Prostate gland (tissue), 2 donors: Measurements from ENCODE around the gene CTBP2. TPM values are rescaled to one million over a fixed set of nuclear protein-coding genes. Genes with fewer than 3 reads are reported as not detected.

Experiments
- DNase-seq: peaks from one replicate; pipeline ENCODE4 v3.0.0-alpha.2; 2019; ENCODE audit warnings: low spot score
- H3K27ac ChIP-seq, 2 donors: fragments of 200-600 bp; sonication (generic); 2 replicates each; pipeline ENCODE4 v1.5.1; 2017 to 2019
- H3K27me3 ChIP-seq: fragments of 200-600 bp; sonication (generic); replicated peaks from 2 replicates; pipeline ENCODE4 v1.5.1; 2019; ENCODE audit not compliant: insufficient read depth
- H3K36me3 ChIP-seq, 2 donors: fragments of 200-600 bp; sonication (generic); 1 replicate in 1 of 2; 2 replicates in 1 of 2; pipeline versions ENCODE4 v1.5.1 to v1.8.1; 2017 to 2019
- H3K4me1 ChIP-seq: fragments of 200-600 bp; sonication (generic); replicated peaks from 2 replicates; pipeline ENCODE4 v1.5.1; 2019
- H3K4me3 ChIP-seq, 2 donors: fragments of 200-600 bp; sonication (generic); 2 replicates each; pipeline ENCODE4 v1.5.1; 2017 to 2019
- H3K9me3 ChIP-seq: fragments of 200-600 bp; sonication (generic); 2 replicates; pipeline ENCODE4 v1.5.1; 2017
- CTCF ChIP-seq, 4 experiments: fragments of 200-600 bp in 2 of 4; fragments of 450-650 bp in 2 of 4; sonication (generic) in 2 of 4; IDR thresholded peaks; 1 replicate in 3 of 4; 2 replicates in 1 of 4; pipeline ENCODE4 v1.5.1; 2016 to 2019; ENCODE audit warnings: antibody characterized with exemption in 4 of 4, mild to moderate bottlenecking in 2 of 4, moderate library complexity in 2 of 4
- POLR2A ChIP-seq: fragments of 450-650 bp; IDR thresholded peaks from one replicate; pipeline ENCODE4 v1.6.1; 2016; ENCODE audit warnings: antibody characterized with exemption, mild to moderate bottlenecking
- POLR2AphosphoS5 ChIP-seq: sonication (generic); formaldehyde crosslinking; IDR thresholded peaks from one replicate; pipeline ENCODE4 v1.6.1; 2017; ENCODE audit warnings: antibody characterized with exemption
- WGBS: methylation state at CpG from one replicate; pipeline ENCODE4 v1.1.5; 2018; 5-methylcytosine and 5-hydroxymethylcytosine counted together
- intact Hi-C: fragments of 100-400 bp; cut with DNase I; formaldehyde crosslinking; loops from one replicate; pipeline ENCODE4 v1.14.2; 2022
- total RNA-seq, 2 donors: library from RNA; depleted of rRNA; stranded (reverse); fragments of >200 nt; gene quantifications; one replicate each; pipeline ENCODE4 v1.1.0, GENCODE V29; 2016

CTBP2 gene
- total RNA-seq, 2 donors from 2014 or later, result 70.2 to 89.7 TPM

DNA sequence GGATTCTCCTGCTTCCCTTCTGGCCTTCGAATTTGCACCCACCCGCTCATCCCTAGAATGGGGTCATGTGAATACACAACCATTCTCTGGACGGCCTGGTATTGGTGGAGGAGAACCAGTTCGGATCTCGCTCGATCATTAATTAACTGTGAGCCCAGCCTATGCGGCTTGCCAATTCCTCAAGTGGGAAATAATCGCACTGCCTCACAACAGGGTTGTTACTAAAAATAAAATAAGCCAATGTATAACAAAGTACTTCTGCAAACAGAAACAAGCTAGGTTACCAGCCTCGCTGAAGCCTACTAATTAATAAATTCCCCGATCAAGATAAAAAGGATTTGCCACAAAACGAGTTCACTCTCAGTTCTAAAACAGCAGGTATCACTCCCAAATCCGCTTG, 16.2 kb downstream of the CTBP2 start:
- no peaks in the 10 kb centered on the region for H3K27me3 ChIP-seq
- H3K4me1 ChIP-seq, result peaks cover 27% of the 10 kb centered on the region
- 42% methylated on average over 12 of the region's 12 CpGs for WGBS
- H3K9me3 ChIP-seq, result no peaks in the 10 kb centered on the region
- no peak for TF ChIP-seq POLR2A
- no peak for TF ChIP-seq CTCF (IDR thresholded peaks at IDR 0.05)
- no peak for TF ChIP-seq POLR2AphosphoS5
- H3K27ac ChIP-seq, result no peak overlapping the region
- DNase-seq, result no peak
- no peak overlapping the region for H3K4me3 ChIP-seq
- intact Hi-C loops, result no loop called here
- no peaks in the 10 kb centered on the region for H3K36me3 ChIP-seq

DNA sequence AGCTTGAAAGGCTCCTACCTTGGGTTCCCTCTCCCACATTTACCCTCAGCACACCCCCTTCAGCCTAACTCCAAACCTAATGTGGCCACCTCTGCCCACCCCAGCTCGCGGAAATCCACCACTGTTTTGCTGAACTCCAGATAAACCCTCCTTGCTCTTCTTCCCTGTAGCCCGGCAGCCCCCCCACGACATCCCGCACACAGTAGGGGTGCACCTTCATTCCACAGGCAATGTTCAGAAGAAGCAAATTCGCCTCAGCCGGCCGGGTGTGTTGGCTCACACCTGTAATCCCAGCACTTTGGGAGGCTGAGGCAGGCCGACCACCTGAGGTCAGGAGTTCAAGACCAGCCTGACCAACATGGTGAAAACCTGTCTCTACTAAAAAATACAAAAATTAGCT, 17.4 kb downstream of the CTBP2 start:
- Histone ChIP-seq H3K9me3 (no peaks in the 10 kb centered on the region), H3K36me3 (no peaks in the 10 kb centered on the region), H3K27ac (no peak overlapping the region), H3K4me1 (peaks cover 23% of the 10 kb centered on the region), H3K4me3 (no peak overlapping the region), H3K27me3 (no peaks in the 10 kb centered on the region)
- DNase-seq, result no peak
- WGBS, result 83% methylated on average over 9 of the region's 9 CpGs
- intact Hi-C loops, result no loop called here
- TF ChIP-seq CTCF (IDR thresholded peaks at IDR 0.05) (no peak), POLR2A (no peak), POLR2AphosphoS5 (no peak)

GRCh38 chr10:125141860-125142484, 18.4 kb downstream of the CTBP2 start:
- no peak overlapping the region for H3K27ac ChIP-seq
- H3K36me3 ChIP-seq, result no peaks in the 10 kb centered on the region
- no peaks in the 10 kb centered on the region for H3K27me3 ChIP-seq
- no peaks in the 10 kb centered on the region for H3K9me3 ChIP-seq
- TF ChIP-seq POLR2A (no peak), POLR2AphosphoS5 (no peak), CTCF (IDR thresholded peaks at IDR 0.05) (no peak)
- H3K4me1 ChIP-seq, result peaks cover 14% of the 10 kb centered on the region
- 85% methylated on average over 11 of the region's 12 CpGs for WGBS
- no peak for DNase-seq
- H3K4me3 ChIP-seq, result no peak overlapping the region
- intact Hi-C loops, result no loop called here

- WGBS, result 90% methylated on average over 16 of the region's 16 CpGs
- no peaks in the 10 kb centered on the region for H3K27me3 ChIP-seq
- no peaks in the 10 kb centered on the region for H3K36me3 ChIP-seq
- H3K4me3 ChIP-seq, result no peak overlapping the region
- TF ChIP-seq POLR2A (no peak), CTCF (IDR thresholded peaks at IDR 0.05) (no peak), POLR2AphosphoS5 (no peak)
- H3K4me1 ChIP-seq, result peaks cover 8% of the 10 kb centered on the region
- no peaks in the 10 kb centered on the region for H3K9me3 ChIP-seq
- intact Hi-C loops, result no loop called here
- no peak for DNase-seq
- H3K27ac ChIP-seq, result no peak overlapping the region
Measured at GRCh38 chr10:125141150-125141859, 19.1 kb downstream of the CTBP2 start.

DNA sequence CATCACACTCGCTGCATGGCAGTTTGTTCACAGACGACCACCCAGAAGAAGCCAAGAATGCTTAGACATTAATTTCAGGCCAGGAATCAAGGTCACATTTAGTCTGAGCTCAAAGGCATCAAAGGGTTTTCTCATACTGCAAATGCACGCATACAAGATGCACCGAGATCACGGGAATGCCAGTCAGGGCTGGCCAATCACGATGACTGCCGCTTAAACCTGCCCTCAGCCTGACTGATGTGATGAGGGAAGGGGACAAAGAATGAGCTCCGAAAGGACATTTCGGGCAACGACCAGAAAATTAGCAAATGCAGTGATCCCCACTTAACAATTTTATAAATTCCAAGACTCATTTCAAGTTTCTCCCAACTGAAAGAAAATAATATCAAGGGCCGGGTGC, 20.2 kb downstream of the CTBP2 start:
- no peaks in the 10 kb centered on the region for H3K36me3 ChIP-seq
- 86% methylated on average over 11 of the region's 11 CpGs for WGBS
- no peak for TF ChIP-seq POLR2A
- no peak for TF ChIP-seq POLR2AphosphoS5
- no peak for TF ChIP-seq CTCF (IDR thresholded peaks at IDR 0.05)
- H3K9me3 ChIP-seq, result no peaks in the 10 kb centered on the region
- no peak for DNase-seq
- intact Hi-C loops, result no loop called here
- no peaks in the 10 kb centered on the region for H3K27me3 ChIP-seq
- H3K4me1 ChIP-seq, result peaks cover 8% of the 10 kb centered on the region
- H3K27ac ChIP-seq, result no peak overlapping the region
- no peak overlapping the region for H3K4me3 ChIP-seq
